Esophagus squamous epithelium (tissue), 5 donors: ENCODE data around the gene CGNL1. TPM values are rescaled to one million over a fixed set of nuclear protein-coding genes. Genes with fewer than 3 reads are reported as not detected.

ENCODE experiments used
- DNase-seq: peaks from one replicate; lab custom pipeline; 2025; lab: John Stamatoyannopoulos, UW
- H3K27ac ChIP-seq, 4 donors: fragments of 200-600 bp; sonication (generic); one replicate each; pipeline ENCODE4 v1.5.1; 2016 to 2019; ENCODE audit warnings: mild to moderate bottlenecking in 1 of 4
- H3K27me3 ChIP-seq, 4 donors: fragments of 200-600 bp; sonication (generic); 1 replicate in 3 of 4; 2 replicates in 1 of 4; pipeline versions ENCODE4 v1.5.1 to v1.6.0; 2017 to 2021; ENCODE audit warnings: antibody characterized with exemption in 1 of 4
- H3K36me3 ChIP-seq, 3 donors: fragments of 200-600 bp; sonication (generic); one replicate each; pipeline ENCODE4 v1.5.1; 2016 to 2019
- H3K4me1 ChIP-seq, 3 donors: fragments of 200-600 bp; sonication (generic); one replicate each; pipeline ENCODE4 v1.5.1; 2017 to 2019
- H3K4me3 ChIP-seq, 4 donors: fragments of 200-600 bp; sonication (generic); 1 replicate in 3 of 4; 2 replicates in 1 of 4; pipeline ENCODE4 v1.5.1; 2016 to 2019; ENCODE audit warnings: mild to moderate bottlenecking in 2 of 4, moderate library complexity in 1 of 4
- H3K9me3 ChIP-seq, 3 donors: fragments of 200-600 bp; sonication (generic); one replicate each; pipeline ENCODE4 v1.5.1; 2016 to 2019
- CTCF ChIP-seq, 6 experiments: fragments of 450-650 bp in 4 of 6; fragments of 200-600 bp in 2 of 6; sonication (generic) in 2 of 6; IDR thresholded peaks; one replicate each; pipeline ENCODE4 v1.5.1; 2016 to 2019; ENCODE audit warnings: antibody characterized with exemption in 6 of 6, mild to moderate bottlenecking in 4 of 6, moderate library complexity in 4 of 6
- POLR2A ChIP-seq, 4 donors: fragments of 450-650 bp; IDR thresholded peaks; one replicate each; pipeline ENCODE4 v1.6.1; 2017; ENCODE audit warnings: antibody characterized with exemption in 4 of 4, mild to moderate bottlenecking in 4 of 4, moderate library complexity in 3 of 4
- WGBS, 2 donors: methylation state at CpG; one replicate each; pipeline ENCODE4 v1.1.5; 2018; 5-methylcytosine and 5-hydroxymethylcytosine counted together
- intact Hi-C: fragments of 100-400 bp; cut with DNase I; formaldehyde crosslinking; loops from one replicate; pipeline ENCODE4 v1.15.0; 2022
- total RNA-seq, 4 donors: library from RNA; depleted of rRNA; stranded (reverse); fragments of >200 nt; gene quantifications; one replicate each; pipeline ENCODE4 v1.1.0, GENCODE V29; 2016
- donor health status: DM: yes; HTN: yes; CAD: no.

CGNL1 gene
- total RNA-seq, 4 donors from 2014 or later: 3.8 to 14.7 (median 8.8) TPM

- no peak overlapping the region for H3K27ac ChIP-seq
- H3K4me1 ChIP-seq: no peaks in the 10 kb centered on the region
- 84% methylated on average over 11 of the region's 13 CpGs for WGBS, 2 donors
- no peak for DNase-seq
- H3K9me3 ChIP-seq: no peaks in the 10 kb centered on the region
- H3K4me3 ChIP-seq: no peak overlapping the region
- H3K27me3 ChIP-seq: no peaks in the 10 kb centered on the region
- TF ChIP-seq CTCF (IDR thresholded peaks at IDR 0.05) (no peak), POLR2A (IDR thresholded peaks at IDR 0.05) (no peak)
- no peaks in the 10 kb centered on the region for H3K36me3 ChIP-seq
- intact Hi-C loops: no loop called here
These were observed 42.3 kb downstream of the CGNL1 start for GRCh38 chr15:57418635-57419034.

GRCh38 chr15:57419335-57419734 lies 43.0 kb downstream of the CGNL1 start:
- Histone ChIP-seq H3K36me3 (no peaks in the 10 kb centered on the region), H3K4me3 (no peak overlapping the region), H3K27ac (no peak overlapping the region), H3K27me3 (no peaks in the 10 kb centered on the region), H3K4me1 (no peaks in the 10 kb centered on the region), H3K9me3 (no peaks in the 10 kb centered on the region)
- no peak for DNase-seq
- intact Hi-C loops: no loop called here
- 73 to 80% methylated on average over 2 of the region's 2 CpGs for WGBS, 2 donors
- TF ChIP-seq CTCF (IDR thresholded peaks at IDR 0.05) (no peak), POLR2A (IDR thresholded peaks at IDR 0.05) (no peak)

GRCh38 chr15:57421110-57421509 lies 44.8 kb downstream of the CGNL1 start:
- no peak overlapping the region for H3K4me3 ChIP-seq
- no peaks in the 10 kb centered on the region for H3K9me3 ChIP-seq
- H3K36me3 ChIP-seq: no peaks in the 10 kb centered on the region
- H3K4me1 ChIP-seq: no peaks in the 10 kb centered on the region
- no peak overlapping the region for H3K27ac ChIP-seq
- TF ChIP-seq POLR2A (IDR thresholded peaks at IDR 0.05): no peak
- TF ChIP-seq CTCF (IDR thresholded peaks at IDR 0.05): no peak
- 72 to 74% methylated on average over 3 of the region's 3 CpGs for WGBS, 2 donors
- no peaks in the 10 kb centered on the region for H3K27me3 ChIP-seq
- no peak for DNase-seq
- intact Hi-C loops: no loop called here

- Histone ChIP-seq H3K36me3 (no peaks in the 10 kb centered on the region), H3K27ac (no peak overlapping the region), H3K27me3 (no peaks in the 10 kb centered on the region), H3K4me3 (no peak overlapping the region), H3K4me1 (no peaks in the 10 kb centered on the region), H3K9me3 (no peaks in the 10 kb centered on the region)
- intact Hi-C loops: no loop called here
- TF ChIP-seq POLR2A (IDR thresholded peaks at IDR 0.05): no peak
- TF ChIP-seq CTCF (IDR thresholded peaks at IDR 0.05): no peak
- 74 to 81% methylated on average over 6 of the region's 6 CpGs for WGBS, 2 donors
- DNase-seq: no peak
These were observed 45.2 kb downstream of the CGNL1 start for GRCh38 chr15:57421551-57421950.

- Histone ChIP-seq H3K4me1 (no peaks in the 10 kb centered on the region), H3K27me3 (no peaks in the 10 kb centered on the region), H3K4me3 (no peak overlapping the region), H3K9me3 (no peaks in the 10 kb centered on the region), H3K27ac (no peak overlapping the region), H3K36me3 (no peaks in the 10 kb centered on the region)
- 76 to 96% methylated on average over 2 of the region's 2 CpGs for WGBS, 2 donors
- TF ChIP-seq POLR2A (IDR thresholded peaks at IDR 0.05) (no peak), CTCF (IDR thresholded peaks at IDR 0.05) (no peak)
- DNase-seq: no peak
- intact Hi-C loops: no loop called here
These were observed 45.9 kb downstream of the CGNL1 start for GRCh38 chr15:57422113-57422754.
